ENCODE results near the gene PKP2.
"Not testable (repeated sequence)": the region's sequence is repeated elsewhere in the genome, so short reads cannot be mapped to it uniquely, and the experiment has no call there.

PKP2 gene

GRCh38 chr12:32861658-32862057, 34.9 kb downstream of the PKP2 start:
- not testable (repeated sequence) for DNase-seq

- no peak for DNase-seq
Measured at GRCh38 chr12:32860192-32860591, 36.4 kb downstream of the PKP2 start.

GRCh38 chr12:32859389-32859788, 37.2 kb downstream of the PKP2 start:
- DNase-seq = no peak

GRCh38 chr12:32854716-32855115, 41.9 kb downstream of the PKP2 start:
- DNase-seq = no peak

- no peak for DNase-seq
Measured at GRCh38 chr12:32854097-32854496, 42.5 kb downstream of the PKP2 start.

- DNase-seq = no peak
Measured at GRCh38 chr12:32847287-32847686, 49.3 kb downstream of the PKP2 start.

GRCh38 chr12:32846053-32846452, 50.5 kb downstream of the PKP2 start:
- DNase-seq = no peak

GRCh38 chr12:32843528-32844095, 53.0 kb downstream of the PKP2 start:
- no peak for DNase-seq

GRCh38 chr12:32841061-32841460, 55.5 kb downstream of the PKP2 start:
- DNase-seq = no peak

- no peak for DNase-seq
Measured at GRCh38 chr12:32839828-32840227, 56.7 kb downstream of the PKP2 start.

- DNase-seq = no peak
Measured at GRCh38 chr12:32837974-32838373, 58.6 kb downstream of the PKP2 start.

- no peak for DNase-seq
Measured at GRCh38 chr12:32836710-32837109, 59.9 kb downstream of the PKP2 start.

- no peak for DNase-seq
Measured at GRCh38 chr12:32834122-32834521, 62.5 kb downstream of the PKP2 start.

GRCh38 chr12:32828552-32828951, 68.0 kb downstream of the PKP2 start:
- no peak for DNase-seq

- no peak for DNase-seq
Measured at GRCh38 chr12:32828120-32828519, 68.5 kb downstream of the PKP2 start.

GRCh38 chr12:32826807-32827412, 69.7 kb downstream of the PKP2 start:
- no peak for DNase-seq

- no peak for DNase-seq
Measured at GRCh38 chr12:32824596-32824995, 72.0 kb downstream of the PKP2 start.

GRCh38 chr12:32822344-32822743, 74.2 kb downstream of the PKP2 start:
- DNase-seq = no peak

- no peak for DNase-seq
Measured at GRCh38 chr12:32821710-32822109, 74.9 kb downstream of the PKP2 start.

GRCh38 chr12:32821293-32821692, 75.3 kb downstream of the PKP2 start:
- DNase-seq = no peak

GRCh38 chr12:32820376-32820931, 76.1 kb downstream of the PKP2 start:
- DNase-seq = no peak

- DNase-seq = no peak
Measured at GRCh38 chr12:32819424-32819823, 77.2 kb downstream of the PKP2 start.

- no peak for DNase-seq
Measured at GRCh38 chr12:32811686-32812392, 84.7 kb downstream of the PKP2 start.

GRCh38 chr12:32809846-32810245, 86.7 kb downstream of the PKP2 start:
- DNase-seq = no peak
